Mesenchymal stem cell (in vitro differentiated cells and primary cell): ENCODE data around the gene SPHK2.
A peak's percentile ranks its signal among the peaks of the same experiment; 100 is the strongest.

Experiments used
- DNase-seq: peaks from one replicate; pipeline ENCODE4 v3.0.0-alpha.2; 2013
- H2AFZ ChIP-seq: one replicate; pipeline ENCODE4 v1.6.1; 2013; ENCODE audit warnings: low read depth, mild to moderate bottlenecking, control low read depth, inconsistent platforms, low read length, moderate library complexity
- H2AK5ac ChIP-seq: 2 replicates; pipeline ENCODE4 v1.6.1; 2013; ENCODE audit warnings: low read length, moderate library complexity, mild to moderate bottlenecking, inconsistent platforms; ENCODE audit not compliant: severe bottlenecking
- H2BK120ac ChIP-seq: one replicate; pipeline ENCODE4 v1.6.1; 2013; ENCODE audit warnings: low read depth, mild to moderate bottlenecking, inconsistent platforms, low read length, moderate library complexity
- H2BK12ac ChIP-seq, 2 experiments: one replicate each; pipeline ENCODE4 v1.6.1; 2013; ENCODE audit warnings: inconsistent platforms in 2 of 2, low read length in 2 of 2, mild to moderate bottlenecking in 2 of 2, moderate library complexity in 2 of 2, control low read depth in 1 of 2
- H2BK15ac ChIP-seq: one replicate; pipeline ENCODE4 v1.6.1; 2013; ENCODE audit warnings: mild to moderate bottlenecking, low read depth, inconsistent platforms; ENCODE audit not compliant: poor library complexity, severe bottlenecking
- H2BK5ac ChIP-seq: 2 replicates; pipeline ENCODE4 v1.6.1; 2013; ENCODE audit warnings: low read depth, mild to moderate bottlenecking, low read length, control low read depth, inconsistent platforms; ENCODE audit not compliant: poor library complexity, severe bottlenecking
- H3K14ac ChIP-seq, 2 experiments: one replicate each; pipeline ENCODE4 v1.6.1; 2013; ENCODE audit warnings: inconsistent platforms in 2 of 2, low read length in 2 of 2, control low read depth in 1 of 2, mild to moderate bottlenecking in 1 of 2, moderate library complexity in 1 of 2
- H3K18ac ChIP-seq, 2 experiments: one replicate each; pipeline ENCODE4 v1.6.1; 2013; ENCODE audit warnings: inconsistent platforms in 2 of 2, low read length in 2 of 2, control low read depth in 1 of 2, low read depth in 1 of 2, mild to moderate bottlenecking in 1 of 2
- H3K23ac ChIP-seq, 2 experiments: one replicate each; pipeline ENCODE4 v1.6.1; 2013; ENCODE audit warnings: inconsistent platforms in 2 of 2, low read length in 2 of 2, mild to moderate bottlenecking in 2 of 2, moderate library complexity in 2 of 2, control low read depth in 1 of 2
- H3K27ac ChIP-seq: 2 replicates; pipeline ENCODE4 v1.5.1; 2013; ENCODE audit warnings: mild to moderate bottlenecking, moderate library complexity, low read length, control low read depth, inconsistent platforms; ENCODE audit not compliant: poor library complexity, severe bottlenecking
- H3K27me3 ChIP-seq, 2 experiments: 2 replicates each; pipeline versions ENCODE4 v1.6.1 to v1.7.0; 2013; ENCODE audit warnings: low read length in 2 of 2, mild to moderate bottlenecking in 2 of 2, moderate library complexity in 2 of 2, control low read depth in 1 of 2, inconsistent platforms in 1 of 2; ENCODE audit not compliant: control insufficient read depth in 1 of 2, insufficient read depth in 1 of 2
- H3K36me3 ChIP-seq, 2 experiments: 2 replicates each; pipeline versions ENCODE4 v1.6.1 to v1.7.0; 2013; ENCODE audit warnings: low read length in 2 of 2, control low read depth in 1 of 2, inconsistent platforms in 1 of 2, low read depth in 1 of 2, mild to moderate bottlenecking in 1 of 2; ENCODE audit not compliant: insufficient read depth in 2 of 2, control insufficient read depth in 1 of 2
- H3K4ac ChIP-seq, 2 experiments: one replicate each; pipeline ENCODE4 v1.6.1; 2013; ENCODE audit warnings: inconsistent platforms in 2 of 2, low read length in 2 of 2, mild to moderate bottlenecking in 2 of 2, moderate library complexity in 2 of 2, control low read depth in 1 of 2, low read depth in 1 of 2
- H3K4me1 ChIP-seq: 2 replicates; pipeline ENCODE4 v1.6.1; 2013; ENCODE audit warnings: low read depth, low read length, control low read depth; ENCODE audit not compliant: control insufficient read depth, insufficient read depth
- H3K4me2 ChIP-seq: 2 replicates; pipeline ENCODE4 v1.6.1; 2013; ENCODE audit warnings: low read length, mild to moderate bottlenecking, inconsistent platforms; ENCODE audit not compliant: poor library complexity, severe bottlenecking
- H3K4me3 ChIP-seq, 2 experiments: 2 replicates each; pipeline versions ENCODE4 v1.5.1 to v1.7.0; 2013; ENCODE audit warnings: low read length in 2 of 2, mild to moderate bottlenecking in 2 of 2, control low read depth in 1 of 2, low read depth in 1 of 2; ENCODE audit not compliant: insufficient read depth in 1 of 2
- H3K79me1 ChIP-seq: replicated peaks from 2 replicates; pipeline ENCODE4 v1.6.1; 2013; ENCODE audit warnings: mild to moderate bottlenecking, control low read depth, low read length, inconsistent platforms; ENCODE audit not compliant: poor library complexity, severe bottlenecking
- H3K9ac ChIP-seq: 2 replicates; pipeline ENCODE4 v1.7.0; 2013; ENCODE audit warnings: mild to moderate bottlenecking, low read length, moderate library complexity
- H3K9me3 ChIP-seq: 2 replicates; pipeline ENCODE4 v1.7.0; 2013; ENCODE audit warnings: mild to moderate bottlenecking, low read length; ENCODE audit not compliant: control insufficient read depth
- H4K8ac ChIP-seq: one replicate; pipeline ENCODE4 v1.6.1; 2013; ENCODE audit warnings: inconsistent platforms, mild to moderate bottlenecking, low read length, moderate library complexity
- H4K91ac ChIP-seq: one replicate; pipeline ENCODE4 v1.6.1; 2013; ENCODE audit warnings: mild to moderate bottlenecking, low read length, inconsistent platforms
- WGBS: methylation state at CpG from one replicate; pipeline ENCODE4 v1.1.7; 2013; ENCODE audit warnings: mixed read lengths; 5-methylcytosine and 5-hydroxymethylcytosine counted together

SPHK2 gene

DNA sequence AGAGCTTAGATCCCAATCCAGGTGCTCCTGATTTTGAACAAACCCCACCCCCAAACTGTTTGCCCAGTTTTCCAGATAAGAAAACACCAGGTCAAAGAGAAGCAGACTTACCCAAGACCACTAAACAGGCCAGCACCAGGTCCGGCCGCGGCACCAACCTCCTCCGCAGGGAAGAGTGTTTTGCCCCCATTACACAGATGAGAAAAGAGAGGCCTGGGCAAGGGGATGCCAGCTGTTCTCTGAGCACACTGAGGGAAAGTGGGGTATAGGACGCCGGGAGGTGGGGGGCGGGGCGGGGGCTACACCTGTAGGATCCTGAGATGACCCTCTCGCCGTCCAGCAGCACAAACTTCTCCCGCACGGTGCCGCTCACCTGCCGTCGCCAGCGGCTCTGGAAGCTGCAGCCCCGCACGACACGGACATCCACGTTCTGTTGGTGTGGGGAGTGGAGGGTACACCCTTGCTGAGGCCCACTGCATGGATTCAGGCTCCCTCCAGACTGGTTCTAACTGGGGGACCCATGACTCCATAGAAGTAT, 9.7 kb upstream of the SPHK2 start:
- Histone ChIP-seq H3K23ac (no peak overlapping the region), H2BK5ac (no peak overlapping the region), H3K4me3 (no peak overlapping the region), H2AFZ (no peak overlapping the region), H2BK12ac (no peak overlapping the region), H3K36me3 (peaks cover 0 to 26% of the 10 kb centered on the region in 2 experiments), H3K4ac (no peak overlapping the region), H3K79me1 (no peaks in the 10 kb centered on the region), H3K4me2 (no peak overlapping the region), H4K91ac (no peak overlapping the region), H2AK5ac (no peak overlapping the region), H3K9me3 (no peaks in the 10 kb centered on the region), H3K18ac (no peak overlapping the region), H3K4me1 (peaks cover 6% of the 10 kb centered on the region), H3K27ac (no peak overlapping the region), H2BK15ac (no peak overlapping the region), H2BK120ac (no peak overlapping the region), H3K9ac (no peak overlapping the region), H3K14ac (no peak overlapping the region), H3K27me3 (no peaks in the 10 kb centered on the region), H4K8ac (no peak overlapping the region)
- 96% methylated on average over 20 of the region's 20 CpGs for WGBS
- DNase-seq = no peak

GRCh38 chr19:48611872-48612271, 7.4 kb upstream of the SPHK2 start:
- no peak overlapping the region for H3K27ac ChIP-seq
- H3K4me3 ChIP-seq = no peak overlapping the region
- H3K4me1 ChIP-seq = peaks cover 26% of the 10 kb centered on the region
- WGBS = 98% methylated on average over 14 of the region's 14 CpGs
- no peak overlapping the region for H2BK15ac ChIP-seq
- H2AK5ac ChIP-seq = no peak overlapping the region
- H2BK12ac ChIP-seq = no peak overlapping the region
- H3K36me3 ChIP-seq = peaks cover 22 to 48% of the 10 kb centered on the region in 2 experiments
- H3K18ac ChIP-seq = no peak overlapping the region
- no peak overlapping the region for H2BK5ac ChIP-seq
- H2BK120ac ChIP-seq = no peak overlapping the region
- H3K4ac ChIP-seq = no peak overlapping the region
- no peaks in the 10 kb centered on the region for H3K79me1 ChIP-seq
- H4K8ac ChIP-seq = no peak overlapping the region
- no peak overlapping the region for H3K14ac ChIP-seq
- H3K9ac ChIP-seq = no peak overlapping the region
- no peak overlapping the region for H3K23ac ChIP-seq
- no peak overlapping the region for H3K4me2 ChIP-seq
- H3K9me3 ChIP-seq = no peaks in the 10 kb centered on the region
- no peak overlapping the region for H2AFZ ChIP-seq
- no peak overlapping the region for H4K91ac ChIP-seq
- no peaks in the 10 kb centered on the region for H3K27me3 ChIP-seq
- no peak for DNase-seq

- Histone ChIP-seq H3K9me3 (no peaks in the 10 kb centered on the region), H2BK5ac (no peak overlapping the region), H3K9ac (no peak overlapping the region), H3K18ac (peak overlapping the region in 1 of 2 experiments; percentile 11), H3K14ac (no peak overlapping the region), H2BK15ac (no peak overlapping the region), H2BK12ac (no peak overlapping the region), H3K27me3 (no peaks in the 10 kb centered on the region), H2BK120ac (no peak overlapping the region), H3K4me1 (peaks cover 34% of the 10 kb centered on the region), H3K4me3 (no peak overlapping the region), H3K4ac (no peak overlapping the region), H3K36me3 (peaks cover 29 to 57% of the 10 kb centered on the region in 2 experiments), H3K27ac (no peak overlapping the region), H4K8ac (no peak overlapping the region), H3K4me2 (no peak overlapping the region), H2AFZ (no peak overlapping the region), H3K79me1 (no peaks in the 10 kb centered on the region), H2AK5ac (no peak overlapping the region), H3K23ac (peak overlapping the region in 1 of 2 experiments; percentile 87), H4K91ac (no peak overlapping the region)
- DNase-seq = no peak
- WGBS = 93% methylated on average over 39 of the region's 39 CpGs
These were observed 6.1 kb upstream of the SPHK2 start for GRCh38 chr19:48613024-48613851.

GRCh38 chr19:48613852-48614435, 5.4 kb upstream of the SPHK2 start:
- Histone ChIP-seq H3K4me3 (no peak overlapping the region), H3K27me3 (no peaks in the 10 kb centered on the region), H4K91ac (no peak overlapping the region), H3K4me2 (no peak overlapping the region), H2AK5ac (no peak overlapping the region), H3K36me3 (peaks cover 29 to 57% of the 10 kb centered on the region in 2 experiments), H2BK12ac (peak overlapping the region in 1 of 2 experiments; percentile 9), H4K8ac (peak overlapping the region; percentile 1), H2AFZ (no peak overlapping the region), H3K27ac (peak overlapping the region; percentile 8), H3K4ac (no peak overlapping the region), H3K18ac (peak overlapping the region in 1 of 2 experiments; percentile 22), H2BK15ac (no peak overlapping the region), H3K23ac (no peak overlapping the region), H3K9me3 (no peaks in the 10 kb centered on the region), H3K4me1 (peaks cover 34% of the 10 kb centered on the region), H3K9ac (no peak overlapping the region), H3K14ac (no peak overlapping the region), H2BK5ac (no peak overlapping the region), H3K79me1 (no peaks in the 10 kb centered on the region), H2BK120ac (no peak overlapping the region)
- no peak for DNase-seq
- WGBS = 80% methylated on average over 13 of the region's 13 CpGs
